ENCODE results near the gene HABP2. TPM values are rescaled to one million over a fixed set of nuclear protein-coding genes. Genes with fewer than 3 reads are reported as not detected.

The HABP2 gene
- total and polyA plus RNA-seq, 2 of the 4 experiments (the other 2 are of a cell fraction), result not detected

DNA sequence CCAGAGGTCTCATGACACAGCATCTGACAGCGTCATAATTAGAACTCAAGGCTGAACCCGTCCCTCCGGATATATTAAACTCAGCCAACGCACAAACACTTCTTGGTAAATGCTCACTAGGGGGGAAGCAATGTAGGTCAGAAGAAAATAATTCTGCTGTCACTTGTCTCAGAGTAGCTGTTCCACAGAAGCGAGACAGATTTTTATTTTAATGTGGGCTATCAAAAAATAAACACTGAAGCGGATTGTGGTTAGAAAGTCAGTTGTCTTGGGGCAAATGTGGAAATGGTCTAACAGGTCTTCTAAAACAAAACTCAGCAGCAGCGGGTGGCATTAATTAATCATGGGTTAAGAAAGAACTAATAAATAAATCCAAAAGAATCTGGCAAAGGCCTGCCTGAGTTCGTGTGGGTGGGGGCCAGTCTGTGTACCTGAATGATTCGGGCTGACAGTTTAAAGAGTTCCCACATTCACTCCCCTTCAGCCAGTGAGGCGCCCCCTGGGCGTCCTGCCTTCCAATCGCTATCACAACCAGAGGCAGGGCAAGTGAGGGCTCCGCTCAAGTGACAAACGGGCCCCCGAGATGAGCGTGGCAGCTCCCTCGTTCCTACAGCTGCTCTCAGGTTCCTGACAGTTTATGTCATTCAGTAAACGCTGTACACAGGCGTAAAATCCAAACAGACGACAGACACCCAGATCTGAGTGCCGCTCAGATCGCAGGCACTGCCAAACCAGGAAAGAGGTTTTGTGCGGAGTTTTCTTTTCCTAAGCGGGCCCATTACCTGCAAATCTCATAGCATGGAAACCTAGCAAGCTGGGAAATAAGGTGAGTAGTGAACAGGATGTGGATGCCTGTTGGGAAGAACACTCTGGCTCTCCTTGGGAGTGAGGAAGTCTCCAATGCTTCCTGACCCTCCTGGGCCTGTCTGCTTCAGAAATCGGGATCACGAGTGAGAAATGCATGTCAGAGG lies 58.1 kb downstream of the HABP2 start:
- no peak overlapping the region for H2AK5ac ChIP-seq (ENCODE audit: low read depth, low read length)
- no peak overlapping the region for H2AFZ ChIP-seq (replicated peaks; ENCODE audit: low read length, poor library complexity)
- H3K79me1 ChIP-seq (ENCODE audit: low read depth in 1 of 2, low read length in 2 of 2), result no peaks in the 10 kb centered on the region
- H2BK20ac ChIP-seq (ENCODE audit: low read depth, low read length), result no peak overlapping the region
- no peak overlapping the region for H2BK5ac ChIP-seq (ENCODE audit: low read depth, low read length, poor library complexity, severe bottlenecking)
- intact Hi-C loops (cut with micrococcal nuclease), result no loop called here
- no peak overlapping the region for H4K91ac ChIP-seq (ENCODE audit: insufficient read depth, low read depth, low read length)
- no peaks in the 10 kb centered on the region for H3K36me3 ChIP-seq (ENCODE audit: control insufficient read depth, insufficient read depth, low read length)
- BruUV-seq (replicated peaks), result no TSS peak
- H2BK120ac ChIP-seq (ENCODE audit: low read depth, low read length), result no peak overlapping the region
- H4K20me1 ChIP-seq (ENCODE audit: insufficient read depth, low read length), result no peaks in the 10 kb centered on the region
- H3K14ac ChIP-seq (replicated peaks; ENCODE audit: low read depth, low read length), result no peak overlapping the region
- no peaks in the 10 kb centered on the region for H3K9me3 ChIP-seq (ENCODE audit: control insufficient read depth, insufficient read depth, low read length)
- WGBS, 2 experiments (ENCODE audit: extremely low coverage in 2 of 2, insufficient read length in 1 of 2), result 3% methylated on average over 10 of the region's 26 CpGs; no CpG with 5 or more reads in 1 of the 2 experiments
- H3K4me2 ChIP-seq (ENCODE audit: low read depth, low read length), result no peak overlapping the region
- no peak overlapping the region for H3K4me3 ChIP-seq (ENCODE audit: insufficient read depth, low read depth, low read length)
- no peak overlapping the region for H4K5ac ChIP-seq (ENCODE audit: low read depth, low read length)
- no peaks in the 10 kb centered on the region for H3K9me1 ChIP-seq (ENCODE audit: insufficient read depth, low read length)
- H3K23ac ChIP-seq (ENCODE audit: low read depth, low read length), result no peak overlapping the region
- no peaks in the 10 kb centered on the region for H3K4me1 ChIP-seq (ENCODE audit: control insufficient read depth, insufficient read depth, low read length)
- peaks cover 10% of the 10 kb centered on the region for H3K27me3 ChIP-seq (ENCODE audit: control insufficient read depth, insufficient read depth, low read length)
- dilution Hi-C loops (cut with HindIII; ENCODE audit: low sequenced_read_pairs, unreplicated experiment), result no loop called here
- no peak overlapping the region for H4K8ac ChIP-seq (ENCODE audit: low read depth in 2 of 2, low read length in 2 of 2)
- no peak overlapping the region for H3K9ac ChIP-seq (ENCODE audit: low read depth, low read length)
- no peak for ATAC-seq (ENCODE audit: low read depth)
- ChIA-PET CTCF (no interaction called here), POLR2A (ENCODE audit: unreplicated experiment) (no interaction called here)
- in situ Hi-C loops (cut with MboI; ENCODE audit: low sequenced_read_pairs), result no loop called here
- no peak for DNase-seq
- H3K4ac ChIP-seq (ENCODE audit: low read depth, low read length), result no peak overlapping the region
- no peak overlapping the region for H2AK9ac ChIP-seq (replicated peaks; ENCODE audit: low read depth, low read length, poor library complexity)
- H3K18ac ChIP-seq (ENCODE audit: low read depth, low read length), result no peak overlapping the region
- H3K27ac ChIP-seq (ENCODE audit: insufficient read depth, low read length), result no peak overlapping the region
- H2BK15ac ChIP-seq (ENCODE audit: low read depth, low read length), result no peak overlapping the region
- no peak overlapping the region for H3K56ac ChIP-seq (ENCODE audit: extremely low read depth, insufficient read depth, low read length)
- TF ChIP-seq RAD21 (IDR thresholded peaks at IDR 0.05; ENCODE audit: low read length) (no peak), BHLHE40 (IDR thresholded peaks at IDR 0.05; ENCODE audit: low read depth, low read length) (no peak), CHD1 (IDR thresholded peaks at IDR 0.05; ENCODE audit: low read depth, low read length) (no peak), FOS (IDR thresholded peaks at IDR 0.05; ENCODE audit: low read depth, low read length) (no peak), MAFK (IDR thresholded peaks at IDR 0.05; ENCODE audit: low read depth, low read length) (no peak), NFE2L2 (IDR thresholded peaks at IDR 0.05; ENCODE audit: low read depth, low read length) (no peak)
- TF ChIP-seq, protein P1, sequence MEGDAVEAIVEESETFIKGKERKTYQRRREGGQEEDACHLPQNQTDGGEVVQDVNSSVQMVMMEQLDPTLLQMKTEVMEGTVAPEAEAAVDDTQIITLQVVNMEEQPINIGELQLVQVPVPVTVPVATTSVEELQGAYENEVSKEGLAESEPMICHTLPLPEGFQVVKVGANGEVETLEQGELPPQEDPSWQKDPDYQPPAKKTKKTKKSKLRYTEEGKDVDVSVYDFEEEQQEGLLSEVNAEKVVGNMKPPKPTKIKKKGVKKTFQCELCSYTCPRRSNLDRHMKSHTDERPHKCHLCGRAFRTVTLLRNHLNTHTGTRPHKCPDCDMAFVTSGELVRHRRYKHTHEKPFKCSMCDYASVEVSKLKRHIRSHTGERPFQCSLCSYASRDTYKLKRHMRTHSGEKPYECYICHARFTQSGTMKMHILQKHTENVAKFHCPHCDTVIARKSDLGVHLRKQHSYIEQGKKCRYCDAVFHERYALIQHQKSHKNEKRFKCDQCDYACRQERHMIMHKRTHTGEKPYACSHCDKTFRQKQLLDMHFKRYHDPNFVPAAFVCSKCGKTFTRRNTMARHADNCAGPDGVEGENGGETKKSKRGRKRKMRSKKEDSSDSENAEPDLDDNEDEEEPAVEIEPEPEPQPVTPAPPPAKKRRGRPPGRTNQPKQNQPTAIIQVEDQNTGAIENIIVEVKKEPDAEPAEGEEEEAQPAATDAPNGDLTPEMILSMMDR (conservative IDR thresholded peaks at IDR 0.05; ENCODE audit: low read depth, low read length), result no peak
- TF ChIP-seq, protein P2, sequence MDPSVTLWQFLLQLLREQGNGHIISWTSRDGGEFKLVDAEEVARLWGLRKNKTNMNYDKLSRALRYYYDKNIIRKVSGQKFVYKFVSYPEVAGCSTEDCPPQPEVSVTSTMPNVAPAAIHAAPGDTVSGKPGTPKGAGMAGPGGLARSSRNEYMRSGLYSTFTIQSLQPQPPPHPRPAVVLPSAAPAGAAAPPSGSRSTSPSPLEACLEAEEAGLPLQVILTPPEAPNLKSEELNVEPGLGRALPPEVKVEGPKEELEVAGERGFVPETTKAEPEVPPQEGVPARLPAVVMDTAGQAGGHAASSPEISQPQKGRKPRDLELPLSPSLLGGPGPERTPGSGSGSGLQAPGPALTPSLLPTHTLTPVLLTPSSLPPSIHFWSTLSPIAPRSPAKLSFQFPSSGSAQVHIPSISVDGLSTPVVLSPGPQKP (IDR thresholded peaks at IDR 0.05; ENCODE audit: borderline replicate concordance, low read depth, low read length), result no peak

Data from IMR-90 (cell line).